Mucosa of gallbladder (tissue), 1 donor: ENCODE measurements around the gene KCNE4. TPM values are rescaled to one million over a fixed set of nuclear protein-coding genes. Genes with fewer than 3 reads are reported as not detected.

Source experiments
- DNase-seq: peaks from one replicate; pipeline ENCODE4 v3.0.0-alpha.2; 2020; ENCODE audit warnings: low spot score
- total RNA-seq: library from RNA; stranded (reverse); gene quantifications from one replicate; pipeline ENCODE4 v1.2.1, GENCODE V29; 2021
- donor health status: DM: no; HTN: no; CAD: no.

Gene KCNE4
- 7.4 TPM for total RNA-seq

DNA sequence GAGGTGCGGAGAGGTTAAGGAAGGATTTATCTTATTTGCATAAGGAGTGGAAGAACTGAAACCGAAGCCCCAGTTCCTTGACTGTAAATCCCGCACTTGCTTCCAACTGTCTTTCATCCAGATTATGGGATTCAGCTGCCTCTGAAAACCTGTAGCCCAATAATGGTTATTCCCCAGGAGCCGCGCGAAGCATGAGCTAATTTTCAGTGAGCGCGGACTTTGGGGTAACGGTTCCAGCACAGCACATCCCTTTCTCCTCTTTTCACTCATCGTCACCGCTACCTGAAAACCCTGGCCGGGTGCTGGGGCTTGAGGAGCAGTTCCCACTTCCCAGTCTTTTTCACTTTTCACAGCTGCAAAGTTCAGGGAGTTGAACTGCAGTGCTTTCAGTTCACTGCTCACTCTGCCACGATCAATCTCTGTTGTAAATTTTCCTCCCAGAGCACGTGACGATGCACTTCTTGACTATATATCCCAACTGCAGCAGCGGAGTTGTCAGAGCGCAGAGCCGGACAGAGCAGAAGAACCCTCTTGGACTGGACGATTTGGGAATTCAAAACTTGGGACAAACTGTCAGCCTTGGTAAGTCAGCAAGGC is at the start of gene KCNE4:
Gene KCNE4, plus strand, starts transcription at position 498 of the 597 bp plus-strand sequence. CDS start 641 bp downstream, outside the sequence.
- peak; percentile 62 for DNase-seq

DNA sequence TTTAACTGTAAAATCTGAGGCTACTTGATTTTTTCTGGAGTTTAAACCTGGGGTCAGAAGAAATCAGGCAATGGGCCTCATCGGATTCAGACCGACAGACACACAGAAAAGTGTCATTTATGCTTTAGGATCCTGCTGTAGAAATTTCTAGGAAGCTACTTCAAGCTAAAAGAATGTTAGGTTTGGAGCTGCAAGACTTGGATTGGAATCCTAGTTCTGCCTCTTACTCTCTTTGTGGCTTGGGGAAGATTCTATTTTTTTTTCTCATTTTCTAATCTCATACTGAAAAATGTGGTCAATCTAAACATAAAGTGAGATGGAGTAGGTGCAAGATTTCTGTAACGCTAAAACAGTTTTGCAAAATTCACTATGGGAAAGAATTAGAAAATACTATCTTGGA is 48.8 kb upstream of the KCNE4 start:
- no peak for DNase-seq

- no peak for DNase-seq
These were observed 46.5 kb upstream of the KCNE4 start for GRCh38 chr2:223005496-223005895.

- no peak for DNase-seq
These were observed 44.5 kb upstream of the KCNE4 start for GRCh38 chr2:223007531-223007930.

DNA sequence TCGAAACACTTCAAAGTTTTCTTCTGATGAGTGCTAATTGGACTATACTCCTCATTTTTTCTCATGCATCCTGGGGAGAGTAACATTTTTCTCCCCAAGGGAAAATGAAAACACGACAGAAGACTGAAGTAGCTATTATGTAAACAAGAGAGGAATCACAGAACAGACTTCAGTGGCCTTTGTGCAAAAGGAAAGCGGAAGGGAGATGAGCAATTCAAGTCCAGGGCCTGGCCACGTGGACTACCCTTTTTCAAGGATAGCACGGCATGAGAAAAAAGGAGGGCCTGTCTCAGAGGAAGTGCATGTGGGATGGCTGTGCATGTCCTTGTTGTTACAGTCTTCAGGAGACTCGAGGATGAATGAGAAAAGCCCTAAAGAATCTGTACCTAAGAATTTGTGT is 43.8 kb upstream of the KCNE4 start:
- DNase-seq = no peak

DNA sequence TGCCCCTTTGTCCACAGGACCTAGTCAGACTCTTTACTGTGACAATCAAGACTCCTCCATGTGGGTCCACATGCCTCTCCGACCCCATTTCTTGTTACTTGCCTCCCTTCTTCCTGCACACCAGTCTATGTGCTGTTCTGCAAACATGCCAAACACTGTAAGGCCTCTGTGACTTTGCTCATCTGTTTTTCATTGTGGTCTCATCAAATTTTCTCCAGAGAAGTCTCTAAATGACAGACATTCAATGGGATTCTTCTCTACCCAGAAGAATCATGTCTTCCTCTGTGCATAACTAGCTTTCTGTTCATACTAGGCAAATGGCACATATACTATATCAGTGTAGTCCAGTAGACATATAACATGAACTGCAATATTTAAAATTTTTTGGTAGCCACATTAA is 43.0 kb upstream of the KCNE4 start:
- no peak for DNase-seq

DNA sequence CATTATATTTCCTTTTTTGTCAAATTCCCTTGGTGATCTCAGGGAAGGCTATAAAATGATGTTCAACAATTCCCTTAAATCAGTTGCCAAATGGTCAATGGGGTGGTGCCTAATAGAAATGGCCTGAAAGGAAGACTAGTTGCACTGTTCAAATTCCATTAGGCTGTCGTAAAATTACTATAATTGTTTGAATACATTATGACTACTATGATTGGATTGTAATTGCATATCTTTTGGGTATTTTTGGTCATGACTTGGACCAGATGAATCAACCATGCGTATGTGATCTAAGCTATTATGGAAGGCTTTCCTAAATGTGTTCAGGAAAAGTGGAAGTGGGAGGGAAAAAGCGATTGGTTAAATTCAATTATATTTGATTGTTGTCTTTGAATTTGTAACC is 41.3 kb upstream of the KCNE4 start:
- no peak for DNase-seq

DNA sequence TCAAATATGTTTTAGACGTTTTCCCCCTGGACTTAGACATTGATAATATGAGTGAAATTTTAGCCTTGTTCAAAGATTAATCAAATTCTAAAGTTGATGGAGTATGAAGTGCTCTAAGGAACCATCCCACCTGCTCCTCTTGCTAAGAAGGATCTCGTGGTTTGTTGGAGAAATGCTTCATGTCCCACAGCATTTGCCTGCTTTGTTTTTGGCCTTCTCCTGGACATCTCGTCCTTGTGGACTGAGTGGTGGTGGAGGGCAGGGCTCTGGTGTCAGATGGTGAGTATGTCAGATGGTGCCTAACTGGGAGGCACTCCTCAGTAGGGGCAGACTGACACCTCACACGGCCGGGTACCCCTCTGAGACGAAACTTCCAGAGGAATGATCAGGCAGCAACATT is 39.7 kb upstream of the KCNE4 start:
- no peak for DNase-seq

DNA sequence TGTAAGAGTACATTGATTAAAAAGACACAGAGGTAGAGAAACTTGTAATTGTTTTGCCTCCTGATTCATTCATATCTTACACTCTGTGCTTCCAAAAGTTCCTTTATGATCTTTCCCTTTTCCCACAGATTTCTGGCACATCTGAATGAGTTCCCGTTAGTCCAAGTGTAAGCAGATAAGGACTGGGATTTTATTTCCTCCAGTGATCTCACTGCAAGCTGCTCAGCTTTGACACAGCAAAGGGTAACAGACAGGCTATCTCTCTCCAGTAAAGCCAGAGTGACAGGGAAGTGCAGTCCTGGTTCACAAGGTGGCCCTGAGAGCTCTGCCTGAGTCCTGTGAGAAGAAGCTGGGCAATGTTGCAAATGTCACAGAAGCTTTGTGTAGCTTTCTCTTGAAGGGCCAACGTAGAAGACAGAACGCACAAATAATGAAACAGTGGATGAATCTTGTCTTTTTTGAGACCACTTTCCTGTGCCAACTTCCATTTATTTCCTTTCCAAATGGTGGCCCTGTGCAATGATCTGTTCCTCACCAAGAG is 32.5 kb upstream of the KCNE4 start:
- no peak for DNase-seq

DNA sequence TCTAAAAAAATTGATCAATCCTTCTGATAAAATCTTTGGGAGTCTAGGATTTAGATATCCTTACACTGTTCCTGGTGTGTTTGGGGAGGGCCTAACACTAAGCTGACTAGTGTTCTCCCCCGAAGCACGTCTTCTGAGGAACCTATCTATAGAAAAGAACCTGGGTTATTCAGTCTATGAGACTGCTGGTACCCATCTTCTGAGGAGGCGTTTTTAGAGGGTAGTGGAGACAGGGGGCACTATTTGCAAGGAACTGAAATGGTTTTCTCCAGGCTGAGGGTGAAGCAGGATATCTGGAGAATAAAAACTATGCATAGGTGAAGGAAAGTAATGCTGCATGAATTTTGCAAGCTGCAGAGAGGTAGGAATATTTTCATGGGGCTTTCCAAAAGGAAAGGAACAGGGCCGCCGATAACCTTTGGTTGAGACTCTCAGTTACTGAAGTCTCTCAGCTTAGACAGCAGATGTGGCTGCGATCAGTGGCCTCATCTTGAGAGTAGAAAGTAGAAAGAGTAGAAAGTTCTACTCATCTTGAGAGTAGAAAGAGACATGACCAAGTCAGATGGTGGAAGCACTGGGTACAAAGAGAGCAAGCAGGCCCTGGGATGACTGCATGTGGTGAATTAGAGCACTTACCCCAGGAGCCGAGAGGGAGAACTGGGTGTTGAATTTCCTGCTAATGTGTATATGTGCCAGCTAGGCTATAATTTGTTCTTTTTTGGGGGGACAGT is 31.8 kb upstream of the KCNE4 start:
- no peak for DNase-seq

DNA sequence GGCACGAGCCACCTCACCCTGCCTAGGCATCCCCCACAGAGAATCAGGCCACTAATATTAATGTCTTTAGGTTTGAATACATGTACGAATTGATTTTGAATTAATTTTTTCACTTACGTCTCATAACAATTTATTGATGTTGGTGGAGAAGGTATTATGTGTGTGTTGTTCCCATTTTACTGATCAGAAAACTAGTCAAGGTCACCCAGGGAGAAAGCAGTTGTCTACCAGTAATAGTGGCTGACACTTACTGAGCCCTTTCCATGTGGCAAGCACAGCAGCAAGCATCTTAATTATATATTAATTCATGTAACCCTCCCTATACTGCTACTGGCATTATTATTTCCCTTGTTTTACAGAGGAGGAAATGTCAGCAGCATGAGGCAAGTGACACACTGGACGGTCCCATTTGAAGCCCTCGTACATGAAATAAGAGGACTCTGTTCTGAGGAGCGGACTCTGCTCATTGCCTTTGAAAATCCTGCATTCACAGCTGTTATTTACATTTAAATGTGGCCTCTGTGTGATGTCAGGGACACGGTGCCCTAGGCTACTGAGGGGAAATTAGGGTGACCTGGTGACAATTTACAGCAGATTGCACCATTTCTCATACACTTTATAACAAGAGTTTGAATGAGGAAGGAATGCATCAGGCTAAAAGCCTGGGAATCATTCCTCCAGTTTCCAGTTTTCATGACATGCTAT is 30.9 kb upstream of the KCNE4 start:
- no peak for DNase-seq

- no peak for DNase-seq
These were observed 25.5 kb upstream of the KCNE4 start for GRCh38 chr2:223026357-223027110.

GRCh38 chr2:223027442-223027841 is 24.5 kb upstream of the KCNE4 start:
- no peak for DNase-seq

DNA sequence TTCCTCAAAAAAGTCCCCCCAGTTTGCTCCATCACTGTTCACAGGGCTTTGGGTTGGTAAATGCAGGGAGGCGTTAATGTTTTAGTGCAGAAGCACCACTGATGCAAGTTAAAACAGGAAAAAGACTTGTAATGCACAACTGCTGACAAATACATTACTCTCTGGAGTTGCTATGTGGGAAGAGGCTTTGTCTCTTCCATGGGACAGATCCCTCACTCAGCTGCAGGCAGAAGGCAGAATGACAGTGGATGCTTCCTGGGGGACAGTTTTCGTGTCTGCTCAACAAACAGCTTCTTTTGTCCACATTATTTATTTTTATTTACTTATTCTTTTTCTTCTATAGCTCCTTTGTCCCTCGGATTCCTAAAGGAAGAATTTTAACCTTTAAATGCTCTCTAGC is 22.7 kb upstream of the KCNE4 start:
- DNase-seq = no peak

GRCh38 chr2:223032187-223033142 is 19.5 kb upstream of the KCNE4 start:
- no peak for DNase-seq

- no peak for DNase-seq
These were observed 17.6 kb upstream of the KCNE4 start for GRCh38 chr2:223034221-223034975.

GRCh38 chr2:223036790-223037444 is 15.1 kb upstream of the KCNE4 start:
- no peak for DNase-seq

GRCh38 chr2:223037445-223037800 is 14.6 kb upstream of the KCNE4 start:
- DNase-seq = no peak

GRCh38 chr2:223039618-223040017 is 12.4 kb upstream of the KCNE4 start:
- no peak for DNase-seq

DNA sequence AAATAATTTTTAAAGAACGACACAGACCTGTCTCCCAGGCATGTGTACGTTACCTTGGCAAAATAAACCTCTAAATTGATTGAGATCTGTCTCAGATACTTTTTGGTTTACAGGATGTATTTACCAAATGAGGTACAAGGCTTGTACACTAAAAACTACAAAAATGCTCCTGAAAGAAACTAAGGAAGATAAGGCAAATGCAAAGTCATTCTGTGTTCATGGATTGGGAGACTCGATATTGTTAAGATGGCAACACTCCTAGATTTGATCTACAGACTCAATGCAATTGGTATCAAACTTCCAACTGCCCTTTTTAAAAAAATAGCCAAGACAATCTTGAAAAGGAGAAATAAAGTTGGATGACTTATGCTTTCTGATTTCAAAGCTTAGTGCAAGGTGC is 11.5 kb upstream of the KCNE4 start:
- DNase-seq = no peak
